DOHH2 (cell line): ENCODE results near the gene THRB.

Experiments
- H3F3A ChIP-seq: fragments of 200-600 bp; sonication (generic), shearing (Covaris generic); 2 replicates; pipeline ENCODE4 v1.6.0; 2016; ENCODE audit warnings: antibody characterized with exemption, mild to moderate bottlenecking; ENCODE audit not compliant: control insufficient read depth, insufficient read depth
- H3K27ac ChIP-seq: fragments of 200-600 bp; sonication (generic); 2 replicates; pipeline ENCODE4 v1.5.1; 2014; ENCODE audit warnings: low read depth, mild to moderate bottlenecking, low read length, moderate library complexity
- H3K27me3 ChIP-seq: fragments of 200-600 bp; sonication (generic); 2 replicates; pipeline ENCODE4 v1.6.1; 2014; ENCODE audit warnings: mild to moderate bottlenecking, low read length, mixed read lengths; ENCODE audit not compliant: control insufficient read depth
- H3K36me3 ChIP-seq: fragments of 200-600 bp; sonication (generic); 2 replicates; pipeline ENCODE4 v1.6.1; 2014; ENCODE audit warnings: mild to moderate bottlenecking, low read length, moderate library complexity, mixed read lengths; ENCODE audit not compliant: control insufficient read depth
- H3K4me1 ChIP-seq: fragments of 200-600 bp; sonication (generic); 2 replicates; pipeline ENCODE4 v1.6.1; 2014; ENCODE audit warnings: mild to moderate bottlenecking, low read length, mixed read lengths; ENCODE audit not compliant: control insufficient read depth
- H3K4me2 ChIP-seq: fragments of 200-600 bp; sonication (generic); 2 replicates; pipeline ENCODE4 v1.6.0; 2014; ENCODE audit warnings: mild to moderate bottlenecking, low read length, moderate library complexity
- H3K4me3 ChIP-seq: fragments of 200-600 bp; sonication (generic); 2 replicates; pipeline ENCODE4 v1.5.1; 2014; ENCODE audit warnings: mild to moderate bottlenecking, low read length, mixed read lengths
- H3K79me2 ChIP-seq: fragments of 200-600 bp; sonication (generic); 2 replicates; pipeline ENCODE4 v1.6.1; 2014; ENCODE audit warnings: mild to moderate bottlenecking, low read length, mixed read lengths; ENCODE audit not compliant: control insufficient read depth
- H3K9me2 ChIP-seq: fragments of 200-600 bp; sonication (generic); replicated peaks from 2 replicates; pipeline ENCODE4 v1.6.1; 2014; ENCODE audit warnings: mild to moderate bottlenecking, low read length, mixed read lengths; ENCODE audit not compliant: control insufficient read depth
- H3K9me3 ChIP-seq: fragments of 200-600 bp; sonication (generic); 2 replicates; pipeline ENCODE4 v1.6.1; 2014; ENCODE audit warnings: antibody characterized with exemption, low read length, mixed read lengths; ENCODE audit not compliant: control insufficient read depth, insufficient read depth
- H4K20me1 ChIP-seq: fragments of 200-600 bp; sonication (generic); 2 replicates; pipeline ENCODE4 v1.6.0; 2014; ENCODE audit warnings: low read depth, mild to moderate bottlenecking, antibody characterized with exemption, low read length, moderate library complexity; ENCODE audit not compliant: control insufficient read depth, insufficient read depth
- CTCF ChIP-seq: fragments of 200-600 bp; sonication (generic); IDR thresholded peaks from one replicate; pipeline ENCODE4 v1.5.1; 2014; ENCODE audit warnings: antibody characterized with exemption, mild to moderate bottlenecking, low read depth, low read length; ENCODE audit not compliant: poor library complexity, severe bottlenecking
- EZH2phosphoT487 ChIP-seq: fragments of 200-600 bp; sonication (generic); IDR thresholded peaks from 2 replicates; pipeline ENCODE4 v1.6.1; 2017; ENCODE audit warnings: borderline replicate concordance, mild to moderate bottlenecking, antibody characterized with exemption, low read length, moderate library complexity, mixed read lengths

The THRB gene

GRCh38 chr3:24372559-24373197, 122.0 kb downstream of the THRB start:
- Histone ChIP-seq H3K27ac (no peak overlapping the region), H3K9me3 (no peaks in the 10 kb centered on the region), H3K4me1 (no peaks in the 10 kb centered on the region), H3K79me2 (no peaks in the 10 kb centered on the region), H3F3A (no peaks in the 10 kb centered on the region), H3K9me2 (no peaks in the 10 kb centered on the region), H3K4me3 (no peak overlapping the region), H3K27me3 (no peaks in the 10 kb centered on the region), H3K4me2 (no peak overlapping the region), H3K36me3 (no peaks in the 10 kb centered on the region), H4K20me1 (no peaks in the 10 kb centered on the region)
- TF ChIP-seq CTCF (no peak), EZH2phosphoT487 (no peak)

GRCh38 chr3:24370352-24371090, 124.1 kb downstream of the THRB start:
- H3K79me2 ChIP-seq = no peaks in the 10 kb centered on the region
- no peak overlapping the region for H3K27ac ChIP-seq
- H4K20me1 ChIP-seq = no peaks in the 10 kb centered on the region
- H3K36me3 ChIP-seq = no peaks in the 10 kb centered on the region
- H3K9me3 ChIP-seq = no peaks in the 10 kb centered on the region
- TF ChIP-seq EZH2phosphoT487 = no peak
- no peak for TF ChIP-seq CTCF
- H3K4me3 ChIP-seq = no peak overlapping the region
- H3K9me2 ChIP-seq = no peaks in the 10 kb centered on the region
- H3K4me1 ChIP-seq = no peaks in the 10 kb centered on the region
- H3F3A ChIP-seq = no peaks in the 10 kb centered on the region
- no peak overlapping the region for H3K4me2 ChIP-seq
- no peaks in the 10 kb centered on the region for H3K27me3 ChIP-seq

GRCh38 chr3:24368605-24369004, 126.0 kb downstream of the THRB start:
- H3K79me2 ChIP-seq = no peaks in the 10 kb centered on the region
- no peaks in the 10 kb centered on the region for H3K9me3 ChIP-seq
- H4K20me1 ChIP-seq = no peaks in the 10 kb centered on the region
- no peaks in the 10 kb centered on the region for H3K9me2 ChIP-seq
- no peak overlapping the region for H3K4me3 ChIP-seq
- no peaks in the 10 kb centered on the region for H3K27me3 ChIP-seq
- H3K4me2 ChIP-seq = no peak overlapping the region
- H3K27ac ChIP-seq = no peak overlapping the region
- no peaks in the 10 kb centered on the region for H3K4me1 ChIP-seq
- TF ChIP-seq CTCF = no peak
- TF ChIP-seq EZH2phosphoT487 = no peak
- H3F3A ChIP-seq = no peaks in the 10 kb centered on the region
- H3K36me3 ChIP-seq = no peaks in the 10 kb centered on the region
